Stimulated activated CD4-positive, alpha-beta T cell treated with anti-CD3 and anti-CD28 coated beads, Interleukin-1b, Interleukin-23, amount 100 ng/mL, for 4 hours (primary cell): ENCODE measurements around the gene CEND1.

Experiments used
- DNase-seq, 2 donors: peaks; one replicate each; pipeline ENCODE4 v3.0.0-alpha.2; 2020; ENCODE audit warnings: low read depth in 2 of 2

The CEND1 gene

GRCh38 chr11:777288-778255, 12.3 kb downstream of the CEND1 start, which contains the start of gene GATD1:
TSS of gene GATD1 (minus strand) at chr11:777487. CDS start at chr11:777462, 25 bp downstream.
- DNase-seq: peak; percentile 90 to 97

GRCh38 chr11:776561-777287, 13.2 kb downstream of the CEND1 start:
- peak in 1 of 2 donors; percentile 37 for DNase-seq

- no peak for DNase-seq
These were observed 13.7 kb downstream of the CEND1 start for GRCh38 chr11:776263-776560.

GRCh38 chr11:774873-775592, 14.9 kb downstream of the CEND1 start:
- DNase-seq: no peak

GRCh38 chr11:773830-774229, 16.1 kb downstream of the CEND1 start:
- no peak for DNase-seq

GRCh38 chr11:773425-773824, 16.5 kb downstream of the CEND1 start:
- DNase-seq: no peak

GRCh38 chr11:772429-773390, 17.2 kb downstream of the CEND1 start:
- DNase-seq: no peak

GRCh38 chr11:771617-772204, 18.2 kb downstream of the CEND1 start:
- DNase-seq: no peak

GRCh38 chr11:770642-771616, 19.0 kb downstream of the CEND1 start:
- DNase-seq: no peak

- DNase-seq: no peak
These were observed 19.8 kb downstream of the CEND1 start for GRCh38 chr11:769887-770641.

GRCh38 chr11:767238-767637, 22.7 kb downstream of the CEND1 start:
- no peak for DNase-seq

GRCh38 chr11:766936-767210, 23.0 kb downstream of the CEND1 start:
- DNase-seq: no peak

GRCh38 chr11:766106-766935, 23.6 kb downstream of the CEND1 start:
- no peak for DNase-seq

- DNase-seq: no peak
These were observed 24.1 kb downstream of the CEND1 start for GRCh38 chr11:765802-766091.

- DNase-seq: peak; percentile 40 to 47
These were observed 24.7 kb downstream of the CEND1 start for GRCh38 chr11:765025-765801.

- DNase-seq: no peak
These were observed 25.4 kb downstream of the CEND1 start for GRCh38 chr11:764322-765024.
